ENCODE data around the gene VAV3.

Gene VAV3

DNA sequence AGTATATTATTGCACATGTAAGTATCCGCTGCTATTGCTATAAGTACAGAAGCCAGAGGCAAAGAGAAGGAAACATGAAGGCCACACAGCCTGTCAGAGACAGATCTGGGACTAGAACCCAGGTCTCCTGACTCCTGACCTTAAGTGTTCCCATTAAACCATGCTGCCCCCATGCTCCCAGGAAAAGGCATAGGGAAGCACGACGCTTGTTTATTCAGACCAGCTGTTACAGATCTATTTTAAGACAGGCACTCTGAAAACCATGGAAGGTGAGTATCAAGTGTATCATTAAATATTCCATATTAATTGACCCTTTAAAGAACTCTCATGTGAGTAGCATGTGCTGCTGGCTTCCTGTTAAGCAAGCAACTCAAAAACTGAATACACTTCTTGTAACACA, 11.4 kb downstream of the VAV3 start:
- ATAC-seq (no peak), DNase-seq (no peak)
- no peak overlapping the region for H3K27ac Mint-ChIP-seq
- no peaks in the 10 kb centered on the region for H3K9me3 Mint-ChIP-seq
- H3K27me3 Mint-ChIP-seq = no peaks in the 10 kb centered on the region
- H3K4me1 Mint-ChIP-seq = peaks cover 43% of the 10 kb centered on the region
- H3K4me3 Mint-ChIP-seq = no peak overlapping the region
- H3K36me3 Mint-ChIP-seq (ENCODE audit: low read depth) = no peaks in the 10 kb centered on the region

GRCh38 chr1:107952989-107953388, 12.0 kb downstream of the VAV3 start:
- Mint-ChIP-seq H3K9me3 (no peaks in the 10 kb centered on the region), H3K27ac (no peak overlapping the region), H3K36me3 (ENCODE audit: low read depth) (no peaks in the 10 kb centered on the region), H3K4me3 (no peak overlapping the region), H3K4me1 (peaks cover 45% of the 10 kb centered on the region), H3K27me3 (no peaks in the 10 kb centered on the region)
- no peak for ATAC-seq
- no peak for DNase-seq

DNA sequence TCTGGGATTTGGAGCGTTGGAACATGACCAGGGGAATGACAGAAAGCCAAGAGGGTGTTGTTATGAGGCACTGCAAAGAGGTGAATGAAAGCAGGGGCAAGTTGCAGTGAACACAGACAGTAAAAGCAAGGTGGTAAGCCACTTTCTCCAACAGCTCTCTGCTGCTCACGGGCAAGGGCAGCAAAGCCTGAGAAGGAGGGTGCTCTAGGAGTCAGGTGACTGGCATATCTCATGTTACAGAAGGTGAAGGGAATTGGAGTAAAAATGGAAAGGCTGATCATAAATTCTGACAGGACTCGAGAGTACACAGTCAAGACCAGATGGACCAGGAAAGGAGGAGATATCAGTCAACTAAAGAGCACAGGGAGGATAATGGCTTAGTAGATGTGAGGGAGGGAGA, 14.5 kb downstream of the VAV3 start:
- no peak overlapping the region for H3K4me3 Mint-ChIP-seq
- DNase-seq (no peak), ATAC-seq (no peak)
- no peaks in the 10 kb centered on the region for H3K27me3 Mint-ChIP-seq
- no peak overlapping the region for H3K27ac Mint-ChIP-seq
- H3K9me3 Mint-ChIP-seq = no peaks in the 10 kb centered on the region
- H3K36me3 Mint-ChIP-seq (ENCODE audit: low read depth) = no peaks in the 10 kb centered on the region
- peaks cover 53% of the 10 kb centered on the region for H3K4me1 Mint-ChIP-seq

- ATAC-seq = peak; percentile 39
- no peak for DNase-seq
- peaks cover 53% of the 10 kb centered on the region for H3K4me1 Mint-ChIP-seq
Observed at GRCh38 chr1:107949467-107950253, 15.3 kb downstream of the VAV3 start.

GRCh38 chr1:107946794-107947193, 18.2 kb downstream of the VAV3 start:
- ATAC-seq (no peak), DNase-seq (no peak)
- Mint-ChIP-seq H3K27me3 (no peaks in the 10 kb centered on the region), H3K9me3 (no peaks in the 10 kb centered on the region), H3K27ac (no peak overlapping the region), H3K36me3 (ENCODE audit: low read depth) (peaks cover 1% of the 10 kb centered on the region), H3K4me1 (peaks cover 56% of the 10 kb centered on the region), H3K4me3 (no peak overlapping the region)

More at GRCh38 chr1:107949467-107950253, 15.3 kb downstream of the VAV3 start:
- Mint-ChIP-seq H3K27me3 (no peaks in the 10 kb centered on the region), H3K27ac (no peak overlapping the region), H3K9me3 (no peaks in the 10 kb centered on the region), H3K36me3 (ENCODE audit: low read depth) (no peaks in the 10 kb centered on the region), H3K4me3 (no peak overlapping the region)

DNA sequence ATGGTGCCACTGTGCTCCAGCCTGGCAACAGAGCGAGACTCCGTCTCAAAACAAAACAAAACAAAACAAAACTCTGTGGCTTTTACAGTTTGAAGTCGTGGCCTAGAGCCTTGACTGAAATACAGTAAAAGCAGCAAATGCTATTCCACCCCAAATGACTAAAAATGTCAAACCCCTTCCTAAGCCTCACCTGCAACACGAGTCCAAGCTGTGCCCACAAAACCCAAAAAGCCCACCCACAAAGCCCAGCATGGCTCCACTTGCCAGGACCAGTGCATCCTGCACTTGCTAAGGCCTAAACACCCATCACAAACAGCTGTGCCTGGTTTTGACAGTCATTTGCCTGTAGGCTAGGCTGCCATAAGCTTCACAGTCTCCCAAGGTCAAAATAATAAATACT, 21.3 kb downstream of the VAV3 start:
- Mint-ChIP-seq H3K9me3 (peaks cover 5% of the 10 kb centered on the region), H3K4me3 (no peak overlapping the region), H3K27ac (no peak overlapping the region), H3K27me3 (no peaks in the 10 kb centered on the region), H3K4me1 (peaks cover 61% of the 10 kb centered on the region), H3K36me3 (ENCODE audit: low read depth) (peaks cover 3% of the 10 kb centered on the region)
- ATAC-seq (peak; percentile 52), DNase-seq (no peak)

DNA sequence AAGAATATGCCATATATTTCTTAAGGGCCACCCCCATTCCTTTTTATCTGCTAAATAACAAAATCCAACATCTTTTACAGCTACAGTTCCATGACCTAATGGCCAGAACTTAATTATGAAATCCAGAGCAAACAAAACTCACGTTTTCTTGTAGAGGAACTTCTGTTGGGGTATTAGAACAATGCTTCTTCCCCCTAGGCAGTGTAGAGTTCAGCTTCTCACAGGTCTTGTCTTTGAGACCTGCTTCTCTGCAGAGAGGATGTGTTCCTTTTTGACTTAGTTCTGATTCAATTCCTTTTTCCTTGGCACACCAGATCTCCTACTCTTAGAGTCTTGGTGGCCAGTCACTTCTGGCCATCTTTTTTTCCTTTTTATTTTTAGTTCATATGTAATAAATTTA, 22.2 kb downstream of the VAV3 start:
- H3K9me3 Mint-ChIP-seq = peaks cover 5% of the 10 kb centered on the region

DNA sequence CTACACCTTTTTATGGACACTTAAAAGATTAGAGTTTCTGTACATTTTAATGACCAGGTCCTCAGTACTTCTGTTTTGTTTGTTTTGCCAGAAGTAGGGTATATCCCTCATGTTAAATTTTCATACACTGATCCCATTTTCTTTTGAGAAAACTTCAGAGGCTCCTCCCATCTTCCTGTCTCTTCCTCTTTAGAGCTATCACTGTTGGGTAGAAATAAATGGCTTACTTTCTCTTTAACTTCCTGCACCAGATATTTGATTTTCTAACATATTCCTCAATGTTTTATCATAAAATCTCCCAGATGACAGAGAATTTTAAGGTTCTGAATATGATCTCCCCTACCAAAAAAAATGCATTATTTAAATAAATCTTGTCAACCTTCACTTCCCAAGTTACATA, 23.4 kb downstream of the VAV3 start:
- Mint-ChIP-seq H3K36me3 (ENCODE audit: low read depth) (peaks cover 3% of the 10 kb centered on the region), H3K9me3 (peaks cover 5% of the 10 kb centered on the region), H3K4me1 (peaks cover 68% of the 10 kb centered on the region), H3K4me3 (no peak overlapping the region), H3K27me3 (no peaks in the 10 kb centered on the region), H3K27ac (no peak overlapping the region)
- ATAC-seq = no peak
- no peak for DNase-seq

More for the DNA sequence above, 22.2 kb downstream of the VAV3 start:
- no peaks in the 10 kb centered on the region for H3K27me3 Mint-ChIP-seq
- H3K36me3 Mint-ChIP-seq (ENCODE audit: low read depth) = peaks cover 3% of the 10 kb centered on the region
- H3K4me1 Mint-ChIP-seq = peaks cover 60% of the 10 kb centered on the region
- no peak for DNase-seq
- no peak overlapping the region for H3K4me3 Mint-ChIP-seq
- H3K27ac Mint-ChIP-seq = no peak overlapping the region
- ATAC-seq = no peak

DNA sequence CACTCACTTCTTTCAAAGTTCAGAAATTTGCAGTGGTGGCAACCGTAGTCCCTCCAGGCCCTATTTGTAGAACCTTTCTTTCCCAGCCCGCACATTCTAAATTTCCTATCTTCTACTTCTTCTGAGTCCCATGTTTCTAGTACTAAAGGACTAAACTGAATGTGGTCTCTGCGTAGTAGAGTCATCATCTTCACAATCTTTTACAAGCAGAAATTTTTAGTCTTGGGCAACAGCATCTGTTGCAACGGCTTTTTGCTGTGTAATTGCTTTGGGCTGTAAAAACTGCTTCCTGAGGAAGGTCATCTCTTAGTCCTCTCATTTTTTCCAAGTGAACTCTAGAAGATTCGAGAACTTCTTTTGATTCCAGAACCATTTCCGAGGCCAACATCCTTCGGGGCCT, 23.9 kb downstream of the VAV3 start:
- no peak for DNase-seq
- peaks cover 3% of the 10 kb centered on the region for H3K36me3 Mint-ChIP-seq (ENCODE audit: low read depth)
- peaks cover 5% of the 10 kb centered on the region for H3K9me3 Mint-ChIP-seq
- no peak overlapping the region for H3K27ac Mint-ChIP-seq
- no peak for ATAC-seq
- H3K4me1 Mint-ChIP-seq = peaks cover 71% of the 10 kb centered on the region
- H3K27me3 Mint-ChIP-seq = no peaks in the 10 kb centered on the region
- no peak overlapping the region for H3K4me3 Mint-ChIP-seq

DNA sequence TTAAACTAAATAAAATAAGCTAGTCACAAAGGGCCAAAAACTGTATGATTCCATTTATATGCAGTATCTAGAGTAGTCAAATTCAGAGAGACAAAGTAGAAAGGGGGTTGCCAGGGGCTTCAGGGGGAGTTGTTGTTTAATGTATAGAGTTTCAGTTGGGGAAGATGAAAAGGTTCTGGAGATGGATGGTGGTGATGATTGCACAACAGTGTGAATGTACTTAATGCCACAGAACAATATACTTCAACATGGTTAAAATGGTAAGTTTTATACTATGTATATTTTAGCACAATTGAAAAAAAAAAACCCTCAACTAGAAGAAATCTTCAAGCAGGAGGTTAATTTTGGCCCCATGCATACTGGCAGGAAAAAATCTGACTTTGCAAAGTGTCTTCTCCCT, 24.3 kb downstream of the VAV3 start:
- ATAC-seq (no peak), DNase-seq (no peak)
- Mint-ChIP-seq H3K4me3 (no peak overlapping the region), H3K4me1 (peaks cover 70% of the 10 kb centered on the region), H3K36me3 (ENCODE audit: low read depth) (peaks cover 3% of the 10 kb centered on the region), H3K27ac (no peak overlapping the region), H3K27me3 (no peaks in the 10 kb centered on the region), H3K9me3 (peaks cover 5% of the 10 kb centered on the region)

- Mint-ChIP-seq H3K4me1 (peaks cover 76% of the 10 kb centered on the region), H3K27me3 (no peaks in the 10 kb centered on the region), H3K27ac (no peak overlapping the region), H3K4me3 (no peak overlapping the region), H3K9me3 (peaks cover 5% of the 10 kb centered on the region), H3K36me3 (ENCODE audit: low read depth) (peaks cover 3% of the 10 kb centered on the region)
- ATAC-seq = no peak
- no peak for DNase-seq
Observed at GRCh38 chr1:107940017-107940577, 24.9 kb downstream of the VAV3 start.

DNA sequence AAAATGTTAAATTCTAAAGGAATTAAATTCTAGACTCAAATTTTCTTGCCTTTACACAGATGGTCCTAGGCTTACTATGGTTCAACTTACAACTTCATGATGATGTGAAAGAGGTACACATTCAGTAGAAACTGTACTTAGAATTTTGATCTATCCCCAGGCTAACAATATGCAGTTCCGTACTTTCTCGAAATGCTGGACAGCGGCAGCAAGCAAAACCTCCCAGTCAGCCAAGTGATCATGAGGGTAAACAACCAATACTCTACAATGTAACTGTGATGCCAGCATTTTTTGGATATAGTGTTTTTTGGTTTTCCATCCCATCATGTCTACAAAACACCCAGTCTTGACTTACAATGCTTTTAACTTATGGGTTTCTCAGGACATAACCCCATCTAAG, 25.7 kb downstream of the VAV3 start:
- H3K9me3 Mint-ChIP-seq = peaks cover 5% of the 10 kb centered on the region
- no peak for DNase-seq
- H3K4me3 Mint-ChIP-seq = no peak overlapping the region
- no peaks in the 10 kb centered on the region for H3K27me3 Mint-ChIP-seq
- no peak for ATAC-seq
- no peak overlapping the region for H3K27ac Mint-ChIP-seq
- peaks cover 3% of the 10 kb centered on the region for H3K36me3 Mint-ChIP-seq (ENCODE audit: low read depth)
- peaks cover 84% of the 10 kb centered on the region for H3K4me1 Mint-ChIP-seq

DNA sequence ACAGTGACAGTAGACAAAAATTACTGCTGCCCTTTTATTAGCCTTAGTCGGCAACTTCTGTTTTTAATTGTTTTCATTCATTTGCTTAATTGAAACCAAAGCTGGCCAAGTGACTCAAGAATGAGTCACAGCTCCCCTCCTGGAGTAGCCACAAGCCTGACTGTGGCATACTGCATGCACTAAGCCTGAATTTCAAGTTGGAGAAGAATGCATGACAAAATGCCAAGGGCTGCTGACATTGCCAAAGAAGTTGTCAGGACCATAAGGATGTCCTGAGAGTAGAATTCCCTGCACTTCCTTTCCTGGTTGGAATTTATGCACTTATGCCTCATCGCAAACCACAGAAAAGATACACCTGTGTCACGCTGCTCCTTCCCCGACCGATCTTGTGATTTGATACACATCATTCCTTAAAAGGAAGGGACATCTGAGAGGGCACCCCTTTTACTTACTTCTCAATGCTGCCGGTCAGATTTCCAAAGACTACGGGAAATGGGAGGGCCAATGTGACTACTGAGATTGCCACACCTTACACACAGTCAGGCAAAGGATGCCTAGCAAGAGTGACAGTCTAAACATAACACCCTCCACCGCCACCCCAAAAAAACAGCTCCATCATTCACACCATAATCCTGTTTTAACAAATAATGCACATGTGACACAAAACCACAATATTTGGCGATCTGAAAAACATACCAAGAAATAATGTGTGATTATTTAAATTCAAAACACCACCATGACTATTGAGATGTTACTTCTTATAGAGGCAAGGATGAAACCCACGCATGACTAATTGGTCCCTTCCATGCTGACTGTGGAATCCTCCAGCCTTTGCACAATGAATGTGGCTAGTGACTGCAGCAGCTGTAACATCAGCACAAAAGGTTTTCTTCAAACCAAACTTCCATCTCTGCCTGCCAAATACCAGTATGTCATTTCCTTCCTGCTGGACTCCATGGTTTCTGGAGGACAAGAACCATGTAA, 28.2 kb downstream of the VAV3 start:
- H3K36me3 Mint-ChIP-seq (ENCODE audit: low read depth) = peaks cover 2% of the 10 kb centered on the region
- H3K9me3 Mint-ChIP-seq = peaks cover 5% of the 10 kb centered on the region
- peak overlapping the region; percentile 94 for H3K27ac Mint-ChIP-seq
- H3K4me3 Mint-ChIP-seq = peak overlapping the region; percentile 67
- H3K27me3 Mint-ChIP-seq = no peaks in the 10 kb centered on the region
- DNase-seq (peak; percentile 54), ATAC-seq (peak; percentile 42)
- H3K4me1 Mint-ChIP-seq = peaks cover 89% of the 10 kb centered on the region

DNA sequence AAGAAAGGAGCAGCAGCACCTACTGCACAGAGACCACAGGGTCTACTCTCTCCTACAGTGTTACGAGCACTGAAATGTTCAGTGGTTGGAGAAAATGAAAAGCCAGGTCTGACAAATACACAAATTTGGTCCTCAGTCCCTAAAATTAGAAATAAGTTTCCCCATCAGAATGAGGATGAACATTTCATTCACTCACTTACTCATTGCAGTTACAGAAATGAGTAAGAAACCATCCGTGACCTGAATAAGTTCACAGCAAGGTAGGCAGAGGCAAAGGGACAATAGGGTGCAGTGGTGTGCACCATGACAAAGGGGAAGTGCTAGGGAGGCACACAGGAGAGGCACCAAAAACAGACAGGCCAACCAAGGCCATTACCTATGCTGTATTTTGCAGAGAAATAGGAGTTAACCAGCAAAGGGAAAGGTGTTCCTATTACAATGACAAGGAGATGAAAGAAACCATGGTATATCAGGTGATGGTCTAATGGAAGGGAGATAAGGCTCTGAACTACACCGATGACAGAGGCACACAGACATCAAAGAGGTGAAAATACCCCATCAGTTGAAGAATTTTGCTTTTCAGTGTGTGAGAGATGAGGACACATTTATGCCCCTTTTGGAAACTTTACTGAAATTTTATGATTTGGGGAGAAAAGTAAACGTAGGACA, 29.4 kb downstream of the VAV3 start:
- H3K27ac Mint-ChIP-seq = peak overlapping the region; percentile 94
- H3K4me1 Mint-ChIP-seq = peaks cover 84% of the 10 kb centered on the region
- peak overlapping the region; percentile 69 for H3K4me3 Mint-ChIP-seq
- DNase-seq = peak; percentile 43
- H3K9me3 Mint-ChIP-seq = peaks cover 5% of the 10 kb centered on the region
- H3K27me3 Mint-ChIP-seq = no peaks in the 10 kb centered on the region
- ATAC-seq = peak; percentile 87
- H3K36me3 Mint-ChIP-seq (ENCODE audit: low read depth) = peaks cover 2% of the 10 kb centered on the region

Measured in activated naive CD8-positive, alpha-beta T cell treated with anti-CD3 and anti-CD28 coated beads, Interleukin-2, amount 50 U/mL, for 24 hours (primary cell).